Measurements from ENCODE around the gene KLHL3.
A peak's percentile ranks its signal among the peaks of the same experiment; 100 is the strongest.

KLHL3 gene

GRCh38 chr5:137734962-137735554 is 831 bp downstream of the KLHL3 start:
- ChIA-PET CTCF (interaction anchor here (0.8 to 7.3 kb wide), 8 partner anchors 14 to 97 kb away, joined by 3 to 66 read pairs (median 6); no protein-coding TSS in a partner anchor), POLR2A (interaction anchor here (0.7 to 1.5 kb wide), 2 partner anchors 19 to 20 kb away, joined by 3 to 4 read pairs; partner anchors contain the start of gene HNRNPA0)
- 1% methylated on average over 6 of the region's 14 CpGs for WGBS (ENCODE audit: insufficient coverage)
- Histone ChIP-seq H3K4me1 (ENCODE audit: control extremely low read depth in 1 of 4, control insufficient read depth in 4 of 4, insufficient read depth in 4 of 4, low read length in 3 of 4) (peaks cover 26 to 61% (median 38%) of the 10 kb centered on the region in 4 experiments), H3K9me3 (ENCODE audit: control extremely low read depth in 1 of 5, control insufficient read depth in 4 of 5, insufficient read depth in 2 of 5, low read depth in 1 of 5, low read length in 4 of 5) (no peaks in the 10 kb centered on the region), H3K4me3 (ENCODE audit: control insufficient read depth in 1 of 7, extremely low read depth in 1 of 7, insufficient read depth in 4 of 7, low read depth in 2 of 7, low read length in 6 of 7) (peak overlapping the region; percentile 28 to 92 (median 74)), H3K36me3 (ENCODE audit: control insufficient read depth in 4 of 4, insufficient read depth in 4 of 4, low read length in 3 of 4) (peaks cover 0 to 1% (median 0%) of the 10 kb centered on the region in 4 experiments), H3K27me3 (replicated peaks in 2 of 5; ENCODE audit: control insufficient read depth in 4 of 5, insufficient read depth in 5 of 5, low read length in 4 of 5) (no peaks in the 10 kb centered on the region), H3K27ac (ENCODE audit: insufficient read depth in 1 of 2, low read depth in 1 of 2, low read length in 2 of 2, poor library complexity in 1 of 2, severe bottlenecking in 2 of 2) (peak overlapping the region in 1 of 2 experiments; percentile 11)
- peak in 2 of 3 donors; percentile 26 to 48 for DNase-seq

- 8% methylated on average over 1 of the region's 2 CpGs for WGBS (ENCODE audit: insufficient coverage)
- Histone ChIP-seq H3K27ac (ENCODE audit: insufficient read depth in 1 of 2, low read depth in 1 of 2, low read length in 2 of 2, poor library complexity in 1 of 2, severe bottlenecking in 2 of 2) (no peak overlapping the region), H3K4me1 (ENCODE audit: control extremely low read depth in 1 of 4, control insufficient read depth in 4 of 4, insufficient read depth in 4 of 4, low read length in 3 of 4) (peaks cover 26 to 59% (median 38%) of the 10 kb centered on the region in 4 experiments)
These were observed 1.6 kb downstream of the KLHL3 start for GRCh38 chr5:137734331-137734730.

GRCh38 chr5:137733922-137734321 is 2.0 kb downstream of the KLHL3 start:
- ChIA-PET CTCF (interaction anchor here (1.1 to 7.3 kb wide), 3 partner anchors 8 to 74 kb away, joined by 4 to 66 read pairs (median 20); no protein-coding TSS in a partner anchor), POLR2A (no interaction called here)
- no peaks in the 10 kb centered on the region for H3K27me3 ChIP-seq (replicated peaks in 2 of 5; ENCODE audit: control insufficient read depth in 4 of 5, insufficient read depth in 5 of 5, low read length in 4 of 5)
- H3K4me1 ChIP-seq (ENCODE audit: control extremely low read depth in 1 of 4, control insufficient read depth in 4 of 4, insufficient read depth in 4 of 4, low read length in 3 of 4) = peaks cover 26 to 59% (median 38%) of the 10 kb centered on the region in 4 experiments
- no peak overlapping the region for H3K27ac ChIP-seq (ENCODE audit: insufficient read depth in 1 of 2, low read depth in 1 of 2, low read length in 2 of 2, poor library complexity in 1 of 2, severe bottlenecking in 2 of 2)
- peaks cover 0 to 4% (median 0%) of the 10 kb centered on the region in 4 experiments for H3K36me3 ChIP-seq (ENCODE audit: control insufficient read depth in 4 of 4, insufficient read depth in 4 of 4, low read length in 3 of 4)
- no peak for DNase-seq
- WGBS (ENCODE audit: insufficient coverage) = 83% methylated on average over 3 of the region's 3 CpGs
- H3K9me3 ChIP-seq (ENCODE audit: control extremely low read depth in 1 of 5, control insufficient read depth in 4 of 5, insufficient read depth in 2 of 5, low read depth in 1 of 5, low read length in 4 of 5) = no peaks in the 10 kb centered on the region
- peak overlapping the region in 6 of 7 experiments; percentile 3 to 92 (median 77) for H3K4me3 ChIP-seq (ENCODE audit: control insufficient read depth in 1 of 7, extremely low read depth in 1 of 7, insufficient read depth in 4 of 7, low read depth in 2 of 7, low read length in 6 of 7)

More at GRCh38 chr5:137734331-137734730, 1.6 kb downstream of the KLHL3 start:
- ChIA-PET CTCF (interaction anchor here (2.4 to 7.3 kb wide), 4 partner anchors 8 to 74 kb away, joined by 14 to 66 read pairs (median 28); no protein-coding TSS in a partner anchor), POLR2A (no interaction called here)
- H3K4me3 ChIP-seq (ENCODE audit: control insufficient read depth in 1 of 7, extremely low read depth in 1 of 7, insufficient read depth in 4 of 7, low read depth in 2 of 7, low read length in 6 of 7) = peak overlapping the region in 6 of 7 experiments; percentile 72 to 92 (median 77)
- H3K27me3 ChIP-seq (replicated peaks in 2 of 5; ENCODE audit: control insufficient read depth in 4 of 5, insufficient read depth in 5 of 5, low read length in 4 of 5) = no peaks in the 10 kb centered on the region
- peak in 2 of 3 donors; percentile 63 to 81 for DNase-seq
- H3K36me3 ChIP-seq (ENCODE audit: control insufficient read depth in 4 of 4, insufficient read depth in 4 of 4, low read length in 3 of 4) = peaks cover 0 to 4% (median 0%) of the 10 kb centered on the region in 4 experiments
- H3K9me3 ChIP-seq (ENCODE audit: control extremely low read depth in 1 of 5, control insufficient read depth in 4 of 5, insufficient read depth in 2 of 5, low read depth in 1 of 5, low read length in 4 of 5) = no peaks in the 10 kb centered on the region

DNA sequence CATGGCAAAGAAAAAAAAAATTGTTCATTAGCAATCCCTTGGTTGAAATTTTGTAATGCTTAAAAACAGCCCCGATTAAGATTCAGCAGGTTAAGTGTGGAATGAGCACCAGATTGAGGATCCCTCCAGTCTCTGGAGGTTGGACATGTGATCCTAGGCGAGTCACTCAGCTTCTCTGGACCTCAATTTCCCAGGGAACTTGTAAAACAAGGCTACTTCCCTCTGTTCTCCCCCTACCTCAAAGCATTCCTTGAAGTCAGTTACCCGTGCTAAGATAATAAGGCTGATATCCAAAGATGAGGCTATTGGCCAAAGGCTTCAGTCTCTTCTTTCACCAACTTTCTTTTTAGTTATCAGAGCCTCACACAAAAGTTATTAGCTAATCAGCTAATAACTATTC is 2.9 kb downstream of the KLHL3 start:
- POLR2A ChIA-PET = no interaction called here
- CTCF ChIA-PET = interaction anchor here (1.0 to 7.3 kb wide), 7 partner anchors 7 to 103 kb away, joined by 3 to 66 read pairs (median 4); no protein-coding TSS in a partner anchor
- DNase-seq = no peak
- H3K4me3 ChIP-seq (ENCODE audit: control insufficient read depth in 1 of 7, extremely low read depth in 1 of 7, insufficient read depth in 4 of 7, low read depth in 2 of 7, low read length in 6 of 7) = no peak overlapping the region
- no peaks in the 10 kb centered on the region for H3K9me3 ChIP-seq (ENCODE audit: control extremely low read depth in 1 of 5, control insufficient read depth in 4 of 5, insufficient read depth in 2 of 5, low read depth in 1 of 5, low read length in 4 of 5)
- 91% methylated on average over 3 of the region's 3 CpGs for WGBS (ENCODE audit: insufficient coverage)
- H3K4me1 ChIP-seq (ENCODE audit: control extremely low read depth in 1 of 4, control insufficient read depth in 4 of 4, insufficient read depth in 4 of 4, low read length in 3 of 4) = peaks cover 26 to 59% (median 38%) of the 10 kb centered on the region in 4 experiments
- no peaks in the 10 kb centered on the region for H3K27me3 ChIP-seq (replicated peaks in 2 of 5; ENCODE audit: control insufficient read depth in 4 of 5, insufficient read depth in 5 of 5, low read length in 4 of 5)
- H3K27ac ChIP-seq (ENCODE audit: insufficient read depth in 1 of 2, low read depth in 1 of 2, low read length in 2 of 2, poor library complexity in 1 of 2, severe bottlenecking in 2 of 2) = no peak overlapping the region
- peaks cover 0 to 4% (median 0%) of the 10 kb centered on the region in 4 experiments for H3K36me3 ChIP-seq (ENCODE audit: control insufficient read depth in 4 of 4, insufficient read depth in 4 of 4, low read length in 3 of 4)

- WGBS (ENCODE audit: insufficient coverage) = 86% methylated on average over 2 of the region's 3 CpGs
- Histone ChIP-seq H3K27ac (ENCODE audit: insufficient read depth in 1 of 2, low read depth in 1 of 2, low read length in 2 of 2, poor library complexity in 1 of 2, severe bottlenecking in 2 of 2) (no peak overlapping the region), H3K4me1 (ENCODE audit: control extremely low read depth in 1 of 4, control insufficient read depth in 4 of 4, insufficient read depth in 4 of 4, low read length in 3 of 4) (peaks cover 15 to 43% (median 27%) of the 10 kb centered on the region in 4 experiments), H3K27me3 (replicated peaks in 2 of 5; ENCODE audit: control insufficient read depth in 4 of 5, insufficient read depth in 5 of 5, low read length in 4 of 5) (no peaks in the 10 kb centered on the region), H3K36me3 (ENCODE audit: control insufficient read depth in 4 of 4, insufficient read depth in 4 of 4, low read length in 3 of 4) (peaks cover 0 to 4% (median 0%) of the 10 kb centered on the region in 4 experiments), H3K9me3 (ENCODE audit: control extremely low read depth in 1 of 5, control insufficient read depth in 4 of 5, insufficient read depth in 2 of 5, low read depth in 1 of 5, low read length in 4 of 5) (no peaks in the 10 kb centered on the region), H3K4me3 (ENCODE audit: control insufficient read depth in 1 of 7, extremely low read depth in 1 of 7, insufficient read depth in 4 of 7, low read depth in 2 of 7, low read length in 6 of 7) (no peak overlapping the region)
- no peak for DNase-seq
- CTCF ChIA-PET = interaction anchor here (1.2 to 7.3 kb wide), 2 partner anchors 12 to 71 kb away, joined by 3 to 66 read pairs; no protein-coding TSS in a partner anchor
- POLR2A ChIA-PET = no interaction called here
These were observed 4.7 kb downstream of the KLHL3 start for GRCh38 chr5:137731176-137731575.

- CTCF ChIA-PET = interaction anchor here (7.3 kb wide), 1 partner anchor 70 kb away, joined by 66 read pairs; no protein-coding TSS in a partner anchor
- POLR2A ChIA-PET = no interaction called here
- peaks cover 0 to 4% (median 0%) of the 10 kb centered on the region in 4 experiments for H3K36me3 ChIP-seq (ENCODE audit: control insufficient read depth in 4 of 4, insufficient read depth in 4 of 4, low read length in 3 of 4)
- H3K27ac ChIP-seq (ENCODE audit: insufficient read depth in 1 of 2, low read depth in 1 of 2, low read length in 2 of 2, poor library complexity in 1 of 2, severe bottlenecking in 2 of 2) = no peak overlapping the region
- H3K27me3 ChIP-seq (replicated peaks in 2 of 5; ENCODE audit: control insufficient read depth in 4 of 5, insufficient read depth in 5 of 5, low read length in 4 of 5) = no peaks in the 10 kb centered on the region
- H3K4me1 ChIP-seq (ENCODE audit: control extremely low read depth in 1 of 4, control insufficient read depth in 4 of 4, insufficient read depth in 4 of 4, low read length in 3 of 4) = peaks cover 12 to 40% (median 22%) of the 10 kb centered on the region in 4 experiments
- H3K4me3 ChIP-seq (ENCODE audit: control insufficient read depth in 1 of 7, extremely low read depth in 1 of 7, insufficient read depth in 4 of 7, low read depth in 2 of 7, low read length in 6 of 7) = no peak overlapping the region
- no peaks in the 10 kb centered on the region for H3K9me3 ChIP-seq (ENCODE audit: control extremely low read depth in 1 of 5, control insufficient read depth in 4 of 5, insufficient read depth in 2 of 5, low read depth in 1 of 5, low read length in 4 of 5)
- no peak for DNase-seq
These were observed 5.6 kb downstream of the KLHL3 start for GRCh38 chr5:137730336-137730735.

DNA sequence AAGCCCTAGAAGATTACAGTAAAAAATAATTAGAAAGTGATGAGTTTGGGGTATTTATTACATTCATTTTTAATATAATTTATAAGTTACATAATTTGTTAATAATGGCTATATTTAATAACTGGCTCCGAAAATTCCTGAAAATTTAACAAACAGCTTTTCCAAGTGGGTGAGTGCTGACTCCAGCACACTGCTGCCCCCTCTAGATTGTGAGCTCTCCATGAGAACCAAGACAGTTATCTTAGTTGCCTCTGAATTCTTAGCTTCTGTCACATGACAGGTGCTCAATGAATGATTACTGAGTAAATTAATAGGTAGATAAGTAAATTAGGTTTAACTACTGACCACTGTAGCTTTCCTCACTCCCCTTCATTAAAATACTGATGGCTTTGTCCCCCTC is 7.8 kb downstream of the KLHL3 start:
- H3K27me3 ChIP-seq (replicated peaks in 2 of 5; ENCODE audit: control insufficient read depth in 4 of 5, insufficient read depth in 5 of 5, low read length in 4 of 5) = no peaks in the 10 kb centered on the region
- ChIA-PET CTCF (interaction anchor here (1.3 to 2.8 kb wide), 3 partner anchors 9 to 67 kb away, joined by 4 to 10 read pairs (median 10); no protein-coding TSS in a partner anchor), POLR2A (no interaction called here)
- DNase-seq = no peak
- no peak overlapping the region for H3K4me3 ChIP-seq (ENCODE audit: control insufficient read depth in 1 of 7, extremely low read depth in 1 of 7, insufficient read depth in 4 of 7, low read depth in 2 of 7, low read length in 6 of 7)
- H3K36me3 ChIP-seq (ENCODE audit: control insufficient read depth in 4 of 4, insufficient read depth in 4 of 4, low read length in 3 of 4) = peaks cover 0 to 4% (median 0%) of the 10 kb centered on the region in 4 experiments
- no peaks in the 10 kb centered on the region for H3K9me3 ChIP-seq (ENCODE audit: control extremely low read depth in 1 of 5, control insufficient read depth in 4 of 5, insufficient read depth in 2 of 5, low read depth in 1 of 5, low read length in 4 of 5)
- H3K27ac ChIP-seq (ENCODE audit: insufficient read depth in 1 of 2, low read depth in 1 of 2, low read length in 2 of 2, poor library complexity in 1 of 2, severe bottlenecking in 2 of 2) = no peak overlapping the region
- H3K4me1 ChIP-seq (ENCODE audit: control extremely low read depth in 1 of 4, control insufficient read depth in 4 of 4, insufficient read depth in 4 of 4, low read length in 3 of 4) = peaks cover 3 to 27% (median 9%) of the 10 kb centered on the region in 4 experiments
- no CpG with 5 or more reads among the region's 1 CpG for WGBS (ENCODE audit: insufficient coverage)

Data from common myeloid progenitor, CD34-positive (primary cell).